Nephron progenitor cell (in vitro differentiated cells): ENCODE results near the gene ASH1L.
A peak's percentile ranks its signal among the peaks of the same experiment; 100 is the strongest.
"Not testable (repeated sequence)": the region's sequence is repeated elsewhere in the genome, so short reads cannot be mapped to it uniquely, and the experiment has no call there.

ENCODE experiments used
- DNase-seq: peaks from one replicate; pipeline ENCODE4 v3.0.0; 2021
- H3K27ac Mint-ChIP-seq: 2 replicates; pipeline ENCODE4 v1.8.0; 2021; ENCODE audit warnings: mild to moderate bottlenecking, moderate library complexity, mixed read lengths
- H3K27me3 Mint-ChIP-seq: 2 replicates; pipeline ENCODE4 v1.8.0; 2021; ENCODE audit warnings: mild to moderate bottlenecking, low read depth, mixed read lengths; ENCODE audit not compliant: poor library complexity
- H3K36me3 Mint-ChIP-seq: 2 replicates; pipeline ENCODE4 v1.8.0; 2021; ENCODE audit warnings: low read depth, mixed read lengths
- H3K4me1 Mint-ChIP-seq: 2 replicates; pipeline ENCODE4 v1.8.0; 2021; ENCODE audit warnings: mixed read lengths
- H3K4me3 Mint-ChIP-seq: 2 replicates; pipeline ENCODE4 v1.8.0; 2021; ENCODE audit warnings: mild to moderate bottlenecking, moderate library complexity, mixed read lengths
- H3K9me3 Mint-ChIP-seq: 2 replicates; pipeline ENCODE4 v1.8.0; 2021; ENCODE audit warnings: mild to moderate bottlenecking, moderate library complexity, mixed read lengths
- TF ChIP-seq, protein P1 (sequence below): fragments of 200-600 bp; sonication (generic); IDR thresholded peaks from 2 replicates; pipeline ENCODE4 v1.5.0; 2021; ENCODE audit warnings: antibody characterized with exemption

The ASH1L gene

DNA sequence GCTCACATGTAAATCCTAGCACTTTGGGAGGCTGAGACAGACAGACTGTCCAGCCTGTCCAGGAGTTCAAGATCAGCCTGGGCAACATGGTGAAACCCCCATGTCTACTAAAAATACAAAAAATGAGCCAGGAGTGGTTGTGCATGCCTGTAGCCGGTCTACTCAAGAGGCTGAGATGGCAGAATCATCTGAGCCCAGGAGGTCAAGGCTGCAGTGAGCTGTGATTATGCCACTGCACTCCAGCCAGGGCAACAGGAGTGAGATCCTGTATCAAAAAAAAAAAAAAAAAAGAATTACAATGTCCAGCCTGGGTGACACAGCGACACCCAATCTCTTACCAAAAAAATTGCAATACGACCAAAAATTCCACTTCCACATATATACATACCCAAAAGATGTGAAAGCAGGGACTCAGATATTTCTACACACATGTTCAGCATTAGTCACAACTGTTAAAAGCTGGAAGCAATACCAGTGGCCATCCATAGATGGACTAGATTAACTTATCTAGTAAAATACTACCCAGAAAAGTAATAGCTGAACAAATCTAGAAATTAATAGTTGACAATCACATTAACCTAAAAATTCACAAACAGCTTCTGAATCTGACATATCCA lies 49.2 kb downstream of the ASH1L start:
- no peaks in the 10 kb centered on the region for H3K27me3 Mint-ChIP-seq
- peaks cover 12% of the 10 kb centered on the region for H3K9me3 Mint-ChIP-seq
- no peaks in the 10 kb centered on the region for H3K4me1 Mint-ChIP-seq
- DNase-seq, result no peak
- TF ChIP-seq, protein P1, sequence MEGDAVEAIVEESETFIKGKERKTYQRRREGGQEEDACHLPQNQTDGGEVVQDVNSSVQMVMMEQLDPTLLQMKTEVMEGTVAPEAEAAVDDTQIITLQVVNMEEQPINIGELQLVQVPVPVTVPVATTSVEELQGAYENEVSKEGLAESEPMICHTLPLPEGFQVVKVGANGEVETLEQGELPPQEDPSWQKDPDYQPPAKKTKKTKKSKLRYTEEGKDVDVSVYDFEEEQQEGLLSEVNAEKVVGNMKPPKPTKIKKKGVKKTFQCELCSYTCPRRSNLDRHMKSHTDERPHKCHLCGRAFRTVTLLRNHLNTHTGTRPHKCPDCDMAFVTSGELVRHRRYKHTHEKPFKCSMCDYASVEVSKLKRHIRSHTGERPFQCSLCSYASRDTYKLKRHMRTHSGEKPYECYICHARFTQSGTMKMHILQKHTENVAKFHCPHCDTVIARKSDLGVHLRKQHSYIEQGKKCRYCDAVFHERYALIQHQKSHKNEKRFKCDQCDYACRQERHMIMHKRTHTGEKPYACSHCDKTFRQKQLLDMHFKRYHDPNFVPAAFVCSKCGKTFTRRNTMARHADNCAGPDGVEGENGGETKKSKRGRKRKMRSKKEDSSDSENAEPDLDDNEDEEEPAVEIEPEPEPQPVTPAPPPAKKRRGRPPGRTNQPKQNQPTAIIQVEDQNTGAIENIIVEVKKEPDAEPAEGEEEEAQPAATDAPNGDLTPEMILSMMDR, result no peak
- H3K36me3 Mint-ChIP-seq, result peaks cover 45% of the 10 kb centered on the region
- no peak overlapping the region for H3K4me3 Mint-ChIP-seq
- no peak overlapping the region for H3K27ac Mint-ChIP-seq

DNA sequence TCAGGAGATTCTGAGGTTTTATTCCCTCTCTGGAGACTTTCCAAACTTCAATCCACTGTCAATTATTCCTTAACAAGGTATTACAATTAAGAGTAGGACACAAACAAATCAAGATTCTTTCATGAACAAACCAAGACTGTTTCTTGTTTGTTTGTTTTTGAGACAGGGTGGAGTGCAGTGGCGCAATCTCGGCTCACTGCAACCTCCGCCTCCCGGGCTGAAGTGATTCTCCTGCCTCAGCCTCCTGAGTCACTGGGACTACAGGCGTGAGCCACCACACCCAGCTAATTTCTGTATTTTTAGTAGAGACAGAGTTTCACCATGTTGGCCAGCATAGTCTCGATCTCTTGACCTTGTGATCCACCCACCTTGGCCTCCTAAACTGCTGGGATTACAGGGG lies 51.2 kb downstream of the ASH1L start:
- DNase-seq, H3K27me3 Mint-ChIP-seq, H3K4me1 Mint-ChIP-seq, H3K4me3 Mint-ChIP-seq, H3K9me3 Mint-ChIP-seq: not testable (repeated sequence)
- peaks cover 39% of the 10 kb centered on the region for H3K36me3 Mint-ChIP-seq
- H3K27ac Mint-ChIP-seq, result peak overlapping the region; percentile 69

DNA sequence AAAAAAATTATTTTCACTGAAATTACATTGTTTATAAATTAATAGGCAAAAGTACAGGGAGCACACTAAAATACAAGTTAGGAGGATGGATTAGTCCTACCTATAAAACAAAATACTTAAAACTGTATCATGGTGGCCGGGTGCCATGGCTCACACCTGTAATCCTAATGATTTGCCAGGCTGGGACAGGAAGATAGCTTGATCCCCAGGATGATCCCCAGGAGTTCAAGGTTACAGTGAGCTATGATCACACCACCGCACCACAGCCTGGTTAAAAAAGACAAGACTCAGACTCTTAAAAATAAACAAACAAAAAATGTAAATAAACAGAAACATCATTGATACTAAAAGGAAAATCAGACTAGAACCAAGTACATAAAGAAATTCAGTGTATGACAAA lies 53.5 kb downstream of the ASH1L start:
- no peak for DNase-seq
- no peaks in the 10 kb centered on the region for H3K27me3 Mint-ChIP-seq
- H3K36me3 Mint-ChIP-seq, result peaks cover 33% of the 10 kb centered on the region
- H3K4me1 Mint-ChIP-seq, result peaks cover 4% of the 10 kb centered on the region
- H3K27ac Mint-ChIP-seq, result no peak overlapping the region
- TF ChIP-seq, protein P1, result no peak
- no peak overlapping the region for H3K4me3 Mint-ChIP-seq
- no peaks in the 10 kb centered on the region for H3K9me3 Mint-ChIP-seq

DNA sequence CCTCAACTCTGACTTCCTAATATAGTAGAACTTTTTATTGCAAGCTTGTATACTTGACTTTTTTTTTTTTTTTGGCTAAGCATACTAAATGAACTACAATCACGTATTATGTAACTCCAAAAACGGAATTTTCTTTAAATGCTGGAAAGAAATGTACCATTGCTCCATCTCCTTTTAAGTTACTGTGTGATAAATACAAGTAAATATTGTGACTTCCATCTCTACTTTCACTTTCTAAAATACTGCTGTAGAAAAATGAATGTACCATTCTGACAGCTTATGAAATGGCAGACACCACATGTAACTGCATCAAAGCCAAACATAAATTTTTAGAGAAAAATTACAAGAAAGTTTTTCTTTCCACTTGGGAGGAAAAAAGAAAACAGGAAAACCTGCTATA lies 54.7 kb downstream of the ASH1L start:
- TF ChIP-seq, protein P1, result no peak
- DNase-seq, result no peak
- H3K9me3 Mint-ChIP-seq, result no peaks in the 10 kb centered on the region
- peaks cover 4% of the 10 kb centered on the region for H3K4me1 Mint-ChIP-seq
- peaks cover 24% of the 10 kb centered on the region for H3K36me3 Mint-ChIP-seq
- no peak overlapping the region for H3K4me3 Mint-ChIP-seq
- H3K27me3 Mint-ChIP-seq, result no peaks in the 10 kb centered on the region
- no peak overlapping the region for H3K27ac Mint-ChIP-seq

DNA sequence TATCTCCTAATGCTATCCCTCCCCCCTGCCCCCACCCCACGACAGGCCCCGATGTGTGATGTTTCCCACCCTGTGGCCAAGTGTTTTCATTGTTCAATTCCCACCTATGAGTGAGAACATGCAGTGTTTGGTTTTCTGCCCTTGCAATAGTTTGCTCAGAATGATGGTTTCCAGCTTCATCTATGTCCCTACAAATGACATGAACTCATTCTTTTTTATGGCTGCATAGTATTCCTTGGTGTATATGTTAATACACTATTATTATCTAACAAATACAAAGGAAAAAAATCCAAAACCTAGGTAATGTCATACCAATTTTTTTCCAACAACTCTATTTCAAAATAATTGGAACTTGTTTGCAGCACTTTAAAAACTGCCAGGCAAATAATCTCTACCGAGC lies 56.6 kb downstream of the ASH1L start:
- not testable (repeated sequence) for H3K27me3 Mint-ChIP-seq, H3K9me3 Mint-ChIP-seq, H3K4me3 Mint-ChIP-seq, H3K27ac Mint-ChIP-seq, DNase-seq, H3K4me1 Mint-ChIP-seq
- H3K36me3 Mint-ChIP-seq, result peaks cover 11% of the 10 kb centered on the region

DNA sequence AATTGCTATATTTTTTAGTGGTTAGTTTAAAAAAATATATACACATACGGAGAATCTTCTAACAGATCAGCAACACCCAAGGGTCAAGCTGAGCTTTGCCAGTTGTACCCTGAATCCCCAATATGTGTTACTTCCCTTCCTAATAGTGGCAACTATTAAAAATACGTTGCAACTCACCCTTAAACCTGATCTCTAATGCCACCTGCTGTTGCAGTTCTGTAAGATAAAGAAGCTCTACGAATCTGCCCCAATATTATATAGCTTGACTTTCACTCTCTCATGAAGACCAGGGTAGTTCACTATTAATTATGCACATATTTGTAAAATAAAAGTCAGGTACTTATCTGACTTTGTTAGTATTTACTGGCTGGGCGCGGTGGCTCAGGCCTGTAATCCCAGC lies 58.4 kb downstream of the ASH1L start:
- H3K27ac Mint-ChIP-seq, result no peak overlapping the region
- H3K27me3 Mint-ChIP-seq, result no peaks in the 10 kb centered on the region
- H3K4me1 Mint-ChIP-seq, result peaks cover 12% of the 10 kb centered on the region
- no peak for DNase-seq
- TF ChIP-seq, protein P1, result no peak
- no peak overlapping the region for H3K4me3 Mint-ChIP-seq
- H3K36me3 Mint-ChIP-seq, result peaks cover 17% of the 10 kb centered on the region
- H3K9me3 Mint-ChIP-seq, result no peaks in the 10 kb centered on the region

DNA sequence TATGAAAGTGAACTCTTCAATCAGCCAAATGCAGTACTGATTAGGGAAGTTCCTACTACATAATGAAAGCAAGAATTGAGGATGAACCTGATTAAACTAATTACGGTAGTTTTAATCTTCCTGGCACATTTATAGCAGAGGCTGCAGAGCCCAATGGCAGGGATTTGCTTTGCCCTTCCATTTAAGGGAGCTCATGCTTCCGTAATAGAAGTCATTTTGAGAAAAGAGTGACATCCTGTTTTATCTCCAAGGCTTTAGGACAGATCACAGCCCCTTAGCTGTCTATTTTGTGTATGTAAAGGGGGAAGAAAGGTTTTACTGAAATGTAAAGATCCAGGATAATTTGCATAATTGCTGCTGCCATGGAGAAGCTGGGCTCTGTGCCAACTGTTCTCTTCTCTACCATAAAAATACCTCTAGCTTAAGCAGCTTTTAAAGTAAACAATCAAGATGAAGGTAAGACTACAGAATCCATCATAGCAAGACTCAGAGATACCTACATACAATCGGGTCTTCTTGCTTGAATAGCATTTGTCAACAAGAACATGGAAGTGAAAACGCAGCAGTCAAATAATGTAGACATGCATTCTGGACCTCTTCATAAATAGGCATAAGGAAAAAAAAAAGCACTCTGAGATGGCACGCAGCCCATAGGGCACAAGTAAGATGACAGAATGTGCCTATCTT lies 62.5 kb downstream of the ASH1L start:
- TF ChIP-seq, protein P1, result no peak
- Mint-ChIP-seq H3K4me3 (no peak overlapping the region), H3K9me3 (peaks cover 4% of the 10 kb centered on the region), H3K36me3 (peaks cover 31% of the 10 kb centered on the region), H3K27ac (peak overlapping the region; percentile 76), H3K4me1 (peaks cover 11% of the 10 kb centered on the region), H3K27me3 (no peaks in the 10 kb centered on the region)
- DNase-seq, result no peak
